ENCODE measurements around the gene HRG.

Gene HRG

GRCh38 chr3:186664506-186664905 is 1.3 kb upstream of the HRG start:
- H3K27me3 ChIP-seq (ENCODE audit: insufficient read depth, low read length), result no peaks in the 10 kb centered on the region
- H3K4me3 ChIP-seq (ENCODE audit: low read depth, low read length, poor library complexity, severe bottlenecking), result no peak overlapping the region
- no peaks in the 10 kb centered on the region for H3K9me3 ChIP-seq (ENCODE audit: low read length)
- no peak for TF ChIP-seq CTCF (IDR thresholded peaks at IDR 0.05; ENCODE audit: low read length)
- TF ChIP-seq EZH2 (IDR thresholded peaks at IDR 0.05; ENCODE audit: borderline replicate concordance, low read length), result no peak
- no peaks in the 10 kb centered on the region for H3K9me2 ChIP-seq (ENCODE audit: low read depth, low read length)
- no peaks in the 10 kb centered on the region for H3K79me2 ChIP-seq (ENCODE audit: insufficient read depth, low read length)
- no peaks in the 10 kb centered on the region for H3F3A ChIP-seq (ENCODE audit: insufficient read depth, low read length)
- no peak overlapping the region for H3K4me2 ChIP-seq (ENCODE audit: low read length)
- H3K36me3 ChIP-seq (ENCODE audit: insufficient read depth, low read length), result no peaks in the 10 kb centered on the region
- no peak overlapping the region for H3K27ac ChIP-seq (ENCODE audit: low read depth, low read length, poor library complexity, severe bottlenecking)
- H4K20me1 ChIP-seq (ENCODE audit: insufficient read depth, low read length), result no peaks in the 10 kb centered on the region
- no peaks in the 10 kb centered on the region for H3K4me1 ChIP-seq (ENCODE audit: insufficient read depth, low read length, severe bottlenecking)
- H3K9ac ChIP-seq (ENCODE audit: low read length), result no peak overlapping the region
- H2AFZ ChIP-seq (ENCODE audit: low read length), result no peak overlapping the region

DNA sequence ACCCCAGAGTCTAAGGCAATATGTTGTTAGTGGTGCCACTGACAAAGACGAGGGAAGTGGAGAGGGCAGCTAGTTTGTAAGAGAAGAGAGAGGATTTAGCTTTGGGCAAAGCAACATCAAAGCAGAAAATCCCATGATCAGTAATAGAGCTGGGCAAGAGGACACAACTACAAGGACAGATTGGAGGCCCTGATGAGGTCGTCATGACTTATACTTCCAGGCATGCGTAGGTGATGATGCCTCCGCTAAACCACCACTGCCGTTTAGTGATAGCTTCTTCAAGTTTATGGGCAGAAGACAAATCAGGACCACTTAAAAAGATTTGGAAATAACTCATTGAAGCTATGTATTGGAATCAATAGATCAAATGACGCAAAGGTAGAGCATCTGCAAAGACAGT is 2.6 kb downstream of the HRG start:
- Histone ChIP-seq H3F3A (ENCODE audit: insufficient read depth, low read length) (no peaks in the 10 kb centered on the region), H3K36me3 (ENCODE audit: insufficient read depth, low read length) (no peaks in the 10 kb centered on the region), H3K27me3 (ENCODE audit: insufficient read depth, low read length) (0 out of 2 replicates have a peak, but pooled peaks cover 3% of the 10 kb centered on the region), H3K4me2 (ENCODE audit: low read length) (no peak overlapping the region), H3K27ac (ENCODE audit: low read depth, low read length, poor library complexity, severe bottlenecking) (no peak overlapping the region), H3K4me1 (ENCODE audit: insufficient read depth, low read length, severe bottlenecking) (no peaks in the 10 kb centered on the region), H3K9me2 (ENCODE audit: low read depth, low read length) (no peaks in the 10 kb centered on the region), H2AFZ (ENCODE audit: low read length) (no peak overlapping the region), H4K20me1 (ENCODE audit: insufficient read depth, low read length) (no peaks in the 10 kb centered on the region), H3K9ac (ENCODE audit: low read length) (no peak overlapping the region), H3K79me2 (ENCODE audit: insufficient read depth, low read length) (no peaks in the 10 kb centered on the region), H3K9me3 (ENCODE audit: low read length) (no peaks in the 10 kb centered on the region), H3K4me3 (ENCODE audit: low read depth, low read length, poor library complexity, severe bottlenecking) (no peak overlapping the region)
- TF ChIP-seq EZH2 (IDR thresholded peaks at IDR 0.05; ENCODE audit: borderline replicate concordance, low read length) (no peak), CTCF (IDR thresholded peaks at IDR 0.05; ENCODE audit: low read length) (no peak)

DNA sequence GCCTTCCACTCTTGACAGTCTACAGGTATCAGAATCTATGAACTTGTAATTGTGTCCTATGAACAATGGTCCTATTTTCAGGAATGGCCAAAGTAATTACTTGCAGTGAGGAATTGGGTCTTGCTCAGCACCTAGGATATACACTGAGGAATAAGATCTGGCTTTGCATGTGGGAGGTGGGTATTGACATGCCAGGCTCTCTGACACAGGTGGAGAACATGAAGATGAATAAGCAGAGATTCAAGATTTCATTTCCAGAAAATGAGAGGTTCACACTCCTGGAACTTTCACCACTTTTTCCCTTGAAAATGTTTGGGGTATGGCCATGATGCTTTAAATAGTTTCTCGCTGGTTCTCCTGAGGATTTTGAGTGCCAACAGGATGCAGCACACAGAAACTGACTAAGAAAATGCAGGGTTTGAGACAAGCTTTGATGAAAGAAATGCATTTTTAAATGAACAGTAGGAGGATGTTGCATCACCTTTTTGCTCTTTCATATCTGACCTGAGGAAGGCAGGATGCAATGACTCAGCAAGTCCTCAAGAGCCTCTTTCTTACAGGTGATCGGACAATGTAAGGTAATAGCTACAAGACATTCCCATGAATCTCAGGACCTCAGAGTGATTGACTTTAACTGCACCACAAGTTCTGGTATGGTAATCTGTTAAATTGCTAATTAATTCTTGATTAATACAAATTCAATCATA is 3.7 kb downstream of the HRG start:
- Histone ChIP-seq H3K79me2 (ENCODE audit: insufficient read depth, low read length) (no peaks in the 10 kb centered on the region), H4K20me1 (ENCODE audit: insufficient read depth, low read length) (no peaks in the 10 kb centered on the region), H3F3A (ENCODE audit: insufficient read depth, low read length) (no peaks in the 10 kb centered on the region), H3K9me2 (ENCODE audit: low read depth, low read length) (no peaks in the 10 kb centered on the region), H3K4me1 (ENCODE audit: insufficient read depth, low read length, severe bottlenecking) (no peaks in the 10 kb centered on the region), H3K27ac (ENCODE audit: low read depth, low read length, poor library complexity, severe bottlenecking) (no peak overlapping the region), H3K9me3 (ENCODE audit: low read length) (no peaks in the 10 kb centered on the region), H3K4me3 (ENCODE audit: low read depth, low read length, poor library complexity, severe bottlenecking) (no peak overlapping the region), H3K36me3 (ENCODE audit: insufficient read depth, low read length) (no peaks in the 10 kb centered on the region), H3K4me2 (ENCODE audit: low read length) (no peak overlapping the region), H3K9ac (ENCODE audit: low read length) (no peak overlapping the region), H3K27me3 (ENCODE audit: insufficient read depth, low read length) (0 out of 2 replicates have a peak, but pooled peaks cover 12% of the 10 kb centered on the region), H2AFZ (ENCODE audit: low read length) (no peak overlapping the region)
- TF ChIP-seq CTCF (IDR thresholded peaks at IDR 0.05; ENCODE audit: low read length), result no peak
- TF ChIP-seq EZH2 (IDR thresholded peaks at IDR 0.05; ENCODE audit: borderline replicate concordance, low read length), result no peak
